Posterior cingulate gyrus (tissue), 11 donors: ENCODE results near the gene NRGN.

Experiments
- DNase-seq, 10 donors: peaks; one replicate each; pipeline versions ENCODE4 v3.0.0 to v3.0.0-alpha.2; 2020 to 2021; ENCODE audit warnings: mixed read lengths in 3 of 10
- intact Hi-C: fragments of 100-400 bp; cut with DNase I; formaldehyde crosslinking; loops from one replicate; pipeline ENCODE4 v1.15.1; 2023

The NRGN gene

DNA sequence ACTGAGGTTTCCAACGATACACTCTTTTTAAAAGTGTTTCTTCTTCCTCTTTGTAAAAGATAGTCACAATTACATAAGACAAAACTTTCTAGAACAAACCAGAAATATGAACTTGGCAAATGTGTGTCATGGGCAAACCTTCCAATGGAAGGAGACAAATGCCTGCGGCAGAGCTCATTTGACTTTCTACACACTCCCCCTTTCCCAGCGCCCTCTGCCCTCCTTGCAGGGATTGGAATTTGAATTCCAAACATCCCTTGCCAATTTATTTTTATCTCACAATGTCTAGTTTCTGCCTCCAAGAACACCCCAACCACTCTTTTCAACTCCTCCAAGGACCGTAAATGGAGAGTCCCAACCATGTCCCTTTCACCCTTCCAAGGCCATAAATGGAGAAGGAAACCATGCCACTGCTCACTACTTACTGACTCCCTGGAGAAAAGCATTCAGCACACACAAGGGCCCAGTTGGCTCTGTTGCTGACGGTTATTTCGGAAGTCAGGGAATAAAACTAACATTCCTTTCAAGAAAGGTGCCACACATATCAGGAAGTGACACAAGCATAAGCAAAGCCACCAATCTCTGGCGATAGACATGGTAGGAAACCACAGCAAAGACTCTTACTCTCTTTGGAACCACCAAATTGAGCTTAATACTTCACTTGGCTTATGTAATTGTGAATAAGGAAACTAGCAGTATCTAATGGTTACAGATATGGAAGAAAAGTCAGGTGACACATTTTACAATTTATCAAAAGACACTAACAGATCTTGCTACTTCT lies 37.3 kb downstream of the NRGN start:
- intact Hi-C loops = no loop called here
- no peak for DNase-seq

DNA sequence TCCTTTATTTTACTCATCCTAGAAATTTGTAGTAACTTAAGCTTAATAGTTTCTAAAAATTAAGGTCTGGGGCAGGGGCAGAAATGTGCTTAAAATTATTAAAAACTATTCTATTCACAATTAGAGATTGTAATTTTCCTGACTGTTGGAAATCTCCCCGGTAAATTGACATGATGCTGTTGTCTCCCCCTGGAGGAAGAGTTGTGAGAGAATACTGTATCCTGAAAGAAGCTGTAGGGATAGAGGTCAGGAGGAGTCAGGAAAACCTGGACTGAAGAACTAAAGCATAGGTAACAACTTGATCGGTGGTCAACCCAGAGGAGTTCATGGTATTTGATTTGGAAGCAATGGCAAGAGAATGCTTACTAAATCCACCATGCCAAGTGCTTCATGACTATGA lies 38.5 kb downstream of the NRGN start:
- intact Hi-C loops = no loop called here
- no peak for DNase-seq

DNA sequence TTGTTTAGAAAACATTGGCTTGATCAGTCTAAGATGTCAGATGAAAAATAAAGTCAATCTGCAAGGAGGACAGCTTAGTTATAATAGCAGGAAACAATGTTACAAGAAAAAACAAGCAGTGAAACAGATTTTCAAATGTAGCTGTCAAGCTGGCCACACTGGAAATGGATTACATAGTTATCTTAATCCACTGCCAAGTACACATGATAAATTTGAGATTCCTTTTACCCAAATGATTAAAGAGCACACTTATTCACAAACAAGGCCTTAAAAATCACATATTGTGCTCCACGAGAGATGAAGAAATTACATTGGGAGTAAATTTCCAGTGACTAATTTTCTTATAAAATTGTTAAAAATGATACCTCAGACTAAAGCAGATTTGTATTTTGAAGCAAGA lies 39.8 kb downstream of the NRGN start:
- no peak for DNase-seq
- intact Hi-C loops = no loop called here

DNA sequence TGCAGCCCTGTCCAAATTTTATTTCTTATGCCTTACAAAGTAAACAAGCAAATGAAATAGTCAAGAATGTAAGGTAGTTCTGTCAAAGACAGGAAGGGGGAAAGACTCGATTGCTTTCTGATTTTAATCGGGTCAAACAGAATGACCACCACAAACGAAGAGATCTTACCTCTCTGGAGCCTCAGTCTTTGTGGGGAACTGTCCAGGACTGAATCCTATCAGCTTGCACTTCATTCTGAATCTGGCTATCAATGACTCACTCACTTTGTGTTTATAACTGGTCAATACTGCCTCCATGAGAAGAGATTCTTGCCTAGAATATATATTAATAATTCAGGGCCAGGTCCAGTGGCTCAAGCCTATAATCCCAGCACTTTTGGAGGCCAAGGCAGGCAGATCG lies 43.3 kb downstream of the NRGN start:
- intact Hi-C loops = no loop called here
- no peak for DNase-seq

GRCh38 chr11:124784051-124784450 lies 44.3 kb downstream of the NRGN start:
- DNase-seq = no peak
- intact Hi-C loops = no loop called here

GRCh38 chr11:124788521-124788920 lies 48.8 kb downstream of the NRGN start:
- intact Hi-C loops = no loop called here
- no peak for DNase-seq

DNA sequence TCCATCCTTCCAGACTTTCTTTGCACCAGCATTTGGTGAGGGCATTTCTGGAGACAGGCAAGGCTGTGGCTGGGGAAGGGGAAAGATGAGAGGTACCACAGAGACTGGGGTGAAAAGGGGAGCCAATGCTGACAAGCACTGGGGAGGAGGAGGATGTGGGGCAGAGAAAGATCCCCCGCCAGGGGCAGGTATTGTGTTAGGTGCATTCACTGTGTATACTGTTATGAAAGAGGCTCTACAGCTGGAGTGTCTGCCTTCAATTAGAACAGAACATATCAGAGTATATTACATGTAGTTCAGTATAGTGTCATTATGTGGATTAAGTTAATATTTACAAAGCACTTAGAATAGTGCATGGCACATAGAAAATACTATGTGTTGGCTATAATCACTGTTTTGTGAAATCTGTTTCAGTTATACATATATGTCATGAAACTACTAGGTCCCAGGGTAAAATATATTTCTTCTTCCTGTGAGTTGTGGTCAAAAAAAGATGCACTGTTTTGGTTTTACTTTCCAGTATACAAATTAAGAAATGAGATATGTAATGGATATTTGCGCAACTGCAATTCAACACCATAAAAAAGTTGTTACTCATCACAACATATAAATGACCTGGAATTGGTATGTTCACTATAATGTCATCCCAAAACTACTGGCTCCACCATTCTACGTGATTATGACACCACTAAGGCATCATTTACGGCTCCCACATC lies 52.0 kb downstream of the NRGN start:
- DNase-seq = no peak
- intact Hi-C loops = no loop called here

DNA sequence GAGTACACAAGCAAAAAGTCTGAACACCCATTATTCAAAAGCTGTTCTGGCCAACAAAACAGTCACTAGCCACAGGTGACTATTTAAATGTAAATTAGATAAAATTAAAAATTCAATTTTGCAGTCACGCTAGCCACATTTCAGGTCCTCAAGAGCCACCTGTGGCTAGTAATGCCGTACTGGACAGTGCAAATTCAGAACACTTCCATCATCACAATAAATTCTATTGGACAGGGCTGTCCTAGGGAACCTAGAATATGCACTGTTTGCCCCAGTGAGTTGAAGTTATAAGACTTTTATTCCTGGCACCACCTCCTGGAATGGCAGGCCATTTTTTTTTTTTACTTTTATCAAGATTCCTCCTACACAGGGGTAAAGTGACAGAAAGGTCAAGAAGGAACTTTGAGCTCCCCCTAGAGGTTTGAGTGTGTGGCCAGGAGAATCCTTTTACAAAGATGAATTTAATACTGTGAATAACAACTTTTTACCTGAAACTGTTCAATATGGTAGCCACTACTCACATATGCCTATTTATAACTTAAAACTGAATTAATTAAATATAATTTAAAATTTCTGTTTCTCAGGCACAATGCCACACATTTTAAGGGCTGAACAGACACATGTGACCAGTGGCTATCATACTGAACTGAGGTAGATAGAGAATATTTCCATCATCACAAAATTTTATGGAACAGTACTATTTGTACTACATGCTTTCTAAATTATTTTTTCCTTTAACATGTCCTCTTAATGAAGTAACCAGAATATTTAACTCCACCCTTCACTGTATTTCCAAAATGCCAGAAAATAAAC lies 53.9 kb downstream of the NRGN start:
- intact Hi-C loops = no loop called here
- DNase-seq = no peak

- intact Hi-C loops = no loop called here
Measured at GRCh38 chr11:124796312-124796711, 56.6 kb downstream of the NRGN start.

More at GRCh38 chr11:124796312-124796711, 56.6 kb downstream of the NRGN start:
- no peak for DNase-seq
